WTC11 (cell line): ENCODE data around the gene PROSER3. TPM values are rescaled to one million over a fixed set of nuclear protein-coding genes. Genes with fewer than 3 reads are reported as not detected.

Source experiments
- ATAC-seq: fragments of 200-7000 bp; cut with Tn5 transposase; 2 replicates; pipeline ENCODE4 v1.10.0; 2021; ENCODE audit warnings: mild to moderate bottlenecking, moderate library complexity
- CTCF ChIA-PET: fragments of 300-600 bp; sonication (Branson Sonifier 250); formaldehyde crosslinking; loops from one replicate; lab custom pipeline; 2021; ENCODE audit warnings: antibody characterized with exemption; lab: Charles Lee
- POLR2A ChIA-PET: fragments of 350-600 bp; sonication (Branson Sonifier 250); formaldehyde crosslinking; loops from one replicate; lab custom pipeline; 2021; ENCODE audit warnings: antibody characterized with exemption; lab: Charles Lee
- DNase-seq: peaks from one replicate; pipeline ENCODE4 v3.0.0; 2021; ENCODE audit warnings: low spot score
- H3K27ac Mint-ChIP-seq: 2 replicates; pipeline ENCODE4 v1.8.0; 2021; ENCODE audit warnings: mixed read lengths
- H3K27me3 Mint-ChIP-seq: 2 replicates; pipeline ENCODE4 v1.8.0; 2021; ENCODE audit warnings: low read depth, mild to moderate bottlenecking, moderate library complexity, mixed read lengths
- H3K36me3 Mint-ChIP-seq: 2 replicates; pipeline ENCODE4 v1.8.0; 2021; ENCODE audit warnings: mixed read lengths
- H3K4me1 Mint-ChIP-seq: 2 replicates; pipeline ENCODE4 v1.8.0; 2022; ENCODE audit warnings: mixed read lengths
- H3K4me3 Mint-ChIP-seq: 2 replicates; pipeline ENCODE4 v1.8.0; 2021; ENCODE audit warnings: mild to moderate bottlenecking, moderate library complexity, mixed read lengths
- H3K9me3 Mint-ChIP-seq: 2 replicates; pipeline ENCODE4 v1.8.0; 2021; ENCODE audit warnings: mixed read lengths
- AR ChIP-seq: fragments of 250-450 bp; sonication (Bioruptor Pico); IDR thresholded peaks from 2 replicates; pipeline ENCODE4 v1.9.0; 2021; ENCODE audit warnings: mild to moderate bottlenecking
- ARID4B ChIP-seq: sonication (generic); formaldehyde crosslinking; IDR thresholded peaks from 2 replicates; pipeline ENCODE4 v1.8.0; 2023; ENCODE audit warnings: missing genetic modification reagents, mild to moderate bottlenecking, borderline replicate concordance
- ATF3 ChIP-seq: sonication (generic); formaldehyde crosslinking; conservative IDR thresholded peaks from 2 replicates; pipeline ENCODE4 v1.8.1; 2022; ENCODE audit warnings: mild to moderate bottlenecking, missing genetic modification reagents
- CREM ChIP-seq: sonication (generic); formaldehyde crosslinking; IDR thresholded peaks from 2 replicates; pipeline ENCODE4 v1.8.1; 2022; ENCODE audit warnings: mild to moderate bottlenecking, missing genetic modification reagents, moderate library complexity
- E2F4 ChIP-seq: sonication (generic); formaldehyde crosslinking; IDR thresholded peaks from 2 replicates; pipeline ENCODE4 v1.8.1; 2022; ENCODE audit warnings: low read depth, mild to moderate bottlenecking, moderate library complexity, missing genetic modification reagents, borderline replicate concordance
- FOXK1 ChIP-seq: sonication (generic); formaldehyde crosslinking; IDR thresholded peaks from 2 replicates; pipeline ENCODE4 v1.8.0; 2022; ENCODE audit warnings: mild to moderate bottlenecking, moderate library complexity, missing genetic modification reagents
- JAZF1 ChIP-seq: fragments of 250-450 bp; sonication (Bioruptor Pico); IDR thresholded peaks from 2 replicates; pipeline ENCODE4 v1.9.0; 2021; ENCODE audit warnings: moderate library complexity, mild to moderate bottlenecking, inconsistent platforms
- JUN ChIP-seq: sonication (generic); formaldehyde crosslinking; IDR thresholded peaks from 2 replicates; pipeline ENCODE4 v1.8.0; 2023; ENCODE audit warnings: mild to moderate bottlenecking, missing genetic modification reagents
- KAT7 ChIP-seq: sonication (generic); formaldehyde crosslinking; IDR thresholded peaks from 2 replicates; pipeline ENCODE4 v1.8.1; 2023; ENCODE audit warnings: missing genetic modification reagents, mild to moderate bottlenecking, borderline replicate concordance
- MAX ChIP-seq: sonication (generic); formaldehyde crosslinking; IDR thresholded peaks from 2 replicates; pipeline ENCODE4 v1.8.0; 2022; ENCODE audit warnings: mild to moderate bottlenecking, missing genetic modification reagents
- NR3C1 ChIP-seq: sonication (generic); formaldehyde crosslinking; conservative IDR thresholded peaks from 2 replicates; pipeline ENCODE4 v1.8.1; 2023; ENCODE audit warnings: low read depth, mild to moderate bottlenecking, missing genetic modification reagents
- OVOL2 ChIP-seq: fragments of 250-450 bp; sonication (Bioruptor Pico); IDR thresholded peaks from 2 replicates; pipeline ENCODE4 v1.9.0; 2021; ENCODE audit warnings: mild to moderate bottlenecking, borderline replicate concordance
- SOX15 ChIP-seq: fragments of 250-450 bp; sonication (Bioruptor Pico); IDR thresholded peaks from 2 replicates; pipeline ENCODE4 v1.9.0; 2021; ENCODE audit warnings: mild to moderate bottlenecking
- ZNF121 ChIP-seq: sonication (generic); formaldehyde crosslinking; IDR thresholded peaks from 2 replicates; pipeline ENCODE4 v1.8.0; 2023; ENCODE audit warnings: missing genetic modification reagents
- ZNF263 ChIP-seq: sonication (generic); formaldehyde crosslinking; IDR thresholded peaks from 2 replicates; pipeline ENCODE4 v1.8.1; 2022; ENCODE audit warnings: low read depth, mild to moderate bottlenecking, moderate library complexity, missing genetic modification reagents
- ZNF281 ChIP-seq: sonication (generic); formaldehyde crosslinking; IDR thresholded peaks from 2 replicates; pipeline ENCODE4 v1.8.0; 2023; ENCODE audit warnings: mild to moderate bottlenecking, missing genetic modification reagents
- ZNF396 ChIP-seq: fragments of 250-450 bp; sonication (Bioruptor Pico); IDR thresholded peaks from 2 replicates; pipeline ENCODE4 v1.8.0; 2021; ENCODE audit warnings: mild to moderate bottlenecking, moderate library complexity, borderline replicate concordance
- ZNF416 ChIP-seq: fragments of 250-450 bp; sonication (Bioruptor Pico); IDR thresholded peaks from 2 replicates; pipeline ENCODE4 v1.9.0; 2021; ENCODE audit warnings: mild to moderate bottlenecking, inconsistent platforms
- ZNF423 ChIP-seq: fragments of 250-450 bp; sonication (Bioruptor Pico); IDR thresholded peaks from 2 replicates; pipeline ENCODE4 v2.1.2; 2022; ENCODE audit warnings: mild to moderate bottlenecking, moderate library complexity
- ZNF671 ChIP-seq: fragments of 250-450 bp; sonication (Bioruptor Pico); IDR thresholded peaks from 2 replicates; pipeline ENCODE4 v1.8.0; 2021; ENCODE audit warnings: mild to moderate bottlenecking
- ZSCAN18 ChIP-seq: fragments of 250-450 bp; sonication (Bioruptor Pico); IDR thresholded peaks from 2 replicates; pipeline ENCODE4 v2.1.2; 2022; ENCODE audit warnings: mild to moderate bottlenecking, moderate library complexity
- total RNA-seq: library from RNA; stranded (reverse); gene quantifications from 3 replicates; pipeline ENCODE4 v1.2.3, GENCODE V29; 2021

The PROSER3 gene
- total RNA-seq, 1 experiment from 2014 or later = 32.9 TPM

GRCh38 chr19:35784503-35785338 lies 26.7 kb downstream of the PROSER3 start:
- Mint-ChIP-seq H3K36me3 (no peaks in the 10 kb centered on the region), H3K27me3 (no peaks in the 10 kb centered on the region), H3K4me1 (peaks cover 29% of the 10 kb centered on the region), H3K9me3 (no peaks in the 10 kb centered on the region), H3K4me3 (peak overlapping the region; percentile 65), H3K27ac (no peak overlapping the region)
- ATAC-seq (peak; percentile 91), DNase-seq (peak; percentile 91)
- ChIA-PET POLR2A (interaction anchor here (0.7 to 1.6 kb wide), 9 partner anchors 27 to 227 kb away, joined by 3 to 10 read pairs (median 3); partner anchors contain the start of genes COX6B1, HSPB6, IGFLR1 and PROSER3), CTCF (interaction anchor here (0.6 to 2.8 kb wide), 60 partner anchors 9 to 326 kb away, joined by 3 to 41 read pairs (median 6); partner anchors contain the start of genes APLP1, ARHGAP33, HAUS5 and HSPB6)
- TF ChIP-seq ZNF396 (CRISPR knock-in tag) = no peak
- no peak for TF ChIP-seq ATF3 (CRISPR knock-in tag)
- no peak for TF ChIP-seq ZNF281
- TF ChIP-seq JUN (CRISPR knock-in tag) = no peak
- no peak for TF ChIP-seq ZNF671 (CRISPR knock-in tag)
- TF ChIP-seq ZNF263 (CRISPR knock-in tag) = peak; percentile 65; the same call in 1 of the 2 replicates
- no peak for TF ChIP-seq ZSCAN18 (CRISPR knock-in tag)
- no peak for TF ChIP-seq SOX15 (CRISPR knock-in tag)
- TF ChIP-seq ZNF423 (CRISPR knock-in tag) = peak; percentile 57; the same call in 1 of the 2 replicates
- 0 out of 2 replicates have a peak, but pooled peaks have one; percentile 38 for TF ChIP-seq FOXK1 (CRISPR knock-in tag)
- TF ChIP-seq ZNF121 (CRISPR knock-in tag) = no peak
- TF ChIP-seq OVOL2 (CRISPR knock-in tag) = no peak
- no peak for TF ChIP-seq ARID4B
- no peak for TF ChIP-seq ZNF416
- 0 out of 2 replicates have a peak, but pooled peaks have one; percentile 61 for TF ChIP-seq NR3C1
- no peak for TF ChIP-seq JAZF1
- no peak for TF ChIP-seq KAT7 (CRISPR knock-in tag)
- no peak for TF ChIP-seq MAX (CRISPR knock-in tag)
- no peak for TF ChIP-seq CREM
- TF ChIP-seq AR (CRISPR knock-in tag) = no peak
- TF ChIP-seq E2F4 (CRISPR knock-in tag) = no peak
